Measurements from ENCODE around the gene PGLYRP2.
A peak's percentile ranks its signal among the peaks of the same experiment; 100 is the strongest.

Gene PGLYRP2

DNA sequence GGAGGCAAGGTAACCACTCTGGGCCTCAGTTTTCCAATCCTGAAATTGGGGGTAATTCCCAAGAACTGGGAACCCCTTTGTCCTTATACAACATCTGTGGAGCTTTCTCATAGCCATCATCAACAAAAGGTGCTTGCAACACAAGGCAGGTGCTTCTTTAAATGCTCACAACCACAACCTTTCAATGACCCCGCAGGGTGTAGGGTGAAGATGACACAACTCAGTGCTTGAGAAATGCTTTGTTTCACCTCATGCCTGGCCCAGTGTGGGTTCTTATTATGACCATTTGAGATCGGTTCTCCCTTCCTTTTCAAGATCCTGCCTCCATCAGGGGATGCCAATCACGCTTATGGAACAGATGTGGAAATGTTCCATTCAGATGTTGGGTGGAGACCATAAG is 38.0 kb downstream of the PGLYRP2 start:
- no peak for TF ChIP-seq POLR2AphosphoS5 (IDR thresholded peaks at IDR 0.05; ENCODE audit: low read depth, low read length)
- no peak for TF ChIP-seq TAF1 (IDR thresholded peaks at IDR 0.05; ENCODE audit: borderline replicate concordance, low read depth, low read length)
- TF ChIP-seq POLR2A (IDR thresholded peaks at IDR 0.05; ENCODE audit: low read depth, low read length), result no peak
- DNase-seq (ENCODE audit: insufficient read length) (no peak), FAIRE-seq (peak; percentile 88)

DNA sequence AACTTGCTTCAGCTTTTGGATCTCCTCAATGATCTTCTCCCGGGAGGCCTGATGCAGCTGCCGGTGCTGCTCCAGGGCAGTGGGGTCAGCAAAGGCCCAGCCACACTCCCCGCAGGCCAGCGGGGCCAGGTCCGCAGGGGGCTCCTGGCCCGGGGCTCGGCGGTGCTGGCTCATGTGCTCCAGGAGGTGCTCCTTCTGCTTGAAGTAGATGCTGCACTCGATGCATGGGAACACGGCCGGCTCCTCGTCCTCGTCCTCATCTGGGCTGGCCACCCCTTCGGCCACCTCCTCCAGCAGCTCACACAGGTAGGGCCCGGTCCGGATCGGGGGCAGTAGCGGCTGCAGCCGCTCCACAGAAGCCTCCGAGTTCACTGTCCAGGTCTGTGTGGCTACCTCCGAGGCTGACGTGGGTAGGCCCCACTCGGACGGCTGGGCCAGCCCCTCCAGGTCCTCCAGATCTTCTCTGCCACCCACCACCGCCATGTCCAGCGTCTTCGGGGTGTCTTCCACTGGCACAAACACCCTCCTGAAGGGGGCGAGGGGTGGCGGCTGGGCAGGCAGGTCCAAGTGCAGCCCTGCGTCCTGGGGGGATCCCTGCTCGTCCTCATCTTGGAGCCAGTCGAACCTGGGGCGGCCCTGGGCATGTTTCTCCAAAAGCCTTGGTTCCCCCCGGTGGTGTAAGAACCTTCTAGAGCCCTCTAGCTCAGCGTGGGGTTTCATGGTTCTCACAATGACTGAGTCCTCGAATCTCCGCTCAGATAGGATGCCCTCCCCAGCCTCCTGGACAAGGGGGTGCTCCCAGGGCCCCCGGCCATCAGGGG is 39.3 kb downstream of the PGLYRP2 start:
- no peak for DNase-seq (ENCODE audit: insufficient read length)
- FAIRE-seq, result no peak
- TF ChIP-seq TAF1 (IDR thresholded peaks at IDR 0.05; ENCODE audit: borderline replicate concordance, low read depth, low read length) (no peak), POLR2A (IDR thresholded peaks at IDR 0.05; ENCODE audit: low read depth, low read length) (no peak), POLR2AphosphoS5 (IDR thresholded peaks at IDR 0.05; ENCODE audit: low read depth, low read length) (no peak)

DNA sequence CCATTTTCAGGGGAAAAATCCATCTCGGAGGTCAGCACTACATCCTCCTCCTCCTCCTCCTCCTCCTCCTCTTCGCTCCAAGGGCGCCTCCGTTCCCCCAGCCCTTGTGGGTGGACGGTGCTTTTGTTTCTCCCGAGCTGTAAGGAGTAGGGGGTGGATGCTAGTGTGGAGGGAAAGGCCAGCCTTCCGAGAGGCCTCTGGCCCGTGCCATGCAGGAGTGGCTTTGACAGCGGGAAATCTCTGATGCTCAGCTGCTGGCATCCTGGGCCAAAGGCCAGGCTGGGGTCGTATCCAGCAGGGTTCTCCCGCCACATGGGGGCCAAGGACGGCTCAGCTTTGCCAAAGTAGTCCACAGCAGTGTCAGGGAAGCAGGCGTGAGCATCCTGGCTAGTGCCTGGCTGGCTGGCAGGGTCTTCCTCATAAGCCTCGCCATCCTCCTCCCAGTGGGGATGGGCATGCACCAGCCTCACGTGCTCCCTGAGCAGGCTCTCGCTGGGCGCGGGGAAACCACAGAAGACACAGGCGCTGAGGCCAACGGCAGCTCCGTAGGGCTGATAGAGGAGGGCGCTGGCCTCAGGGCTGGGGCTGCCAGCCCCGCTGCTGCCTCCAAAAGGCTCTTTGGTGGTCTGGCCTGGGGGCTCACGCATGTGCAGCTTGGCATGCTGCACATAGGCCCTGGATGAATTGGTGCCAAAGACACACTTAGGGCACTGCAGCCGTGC is 40.1 kb downstream of the PGLYRP2 start:
- FAIRE-seq, result no peak
- TF ChIP-seq POLR2A (IDR thresholded peaks at IDR 0.05; ENCODE audit: low read depth, low read length) (no peak), POLR2AphosphoS5 (IDR thresholded peaks at IDR 0.05; ENCODE audit: low read depth, low read length) (no peak), TAF1 (IDR thresholded peaks at IDR 0.05; ENCODE audit: borderline replicate concordance, low read depth, low read length) (no peak)
- DNase-seq (ENCODE audit: insufficient read length), result no peak

DNA sequence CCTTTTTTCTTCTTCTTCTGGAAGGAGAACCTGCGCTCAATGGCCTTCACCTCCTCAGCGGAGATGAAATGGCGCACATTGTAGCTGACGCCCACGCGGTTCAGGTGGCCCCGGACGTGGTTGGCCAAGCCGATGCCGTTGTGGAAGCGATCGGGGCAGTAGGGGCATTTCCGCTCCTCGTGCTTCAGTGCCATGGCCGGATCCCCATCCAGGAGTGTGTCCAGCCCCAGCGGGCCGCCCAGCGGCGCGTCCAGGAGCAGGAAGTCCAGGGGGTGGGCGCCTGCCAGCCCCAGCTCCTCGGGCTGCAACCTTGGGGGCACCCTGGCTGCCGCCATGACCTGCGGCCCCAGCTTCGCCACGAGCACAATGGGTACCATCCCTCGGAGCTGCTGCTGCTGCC is 40.7 kb downstream of the PGLYRP2 start:
- TF ChIP-seq POLR2AphosphoS5 (IDR thresholded peaks at IDR 0.05; ENCODE audit: low read depth, low read length), result no peak
- TF ChIP-seq TAF1 (IDR thresholded peaks at IDR 0.05; ENCODE audit: borderline replicate concordance, low read depth, low read length), result no peak
- no peak for TF ChIP-seq POLR2A (IDR thresholded peaks at IDR 0.05; ENCODE audit: low read depth, low read length)
- no peak for FAIRE-seq
- no peak for DNase-seq (ENCODE audit: insufficient read length)

GRCh38 chr19:15438124-15438496 is 41.2 kb downstream of the PGLYRP2 start:
- FAIRE-seq (no peak), DNase-seq (ENCODE audit: insufficient read length) (no peak)
- TF ChIP-seq TAF1 (IDR thresholded peaks at IDR 0.05; ENCODE audit: borderline replicate concordance, low read depth, low read length), result no peak
- TF ChIP-seq POLR2A (IDR thresholded peaks at IDR 0.05; ENCODE audit: low read depth, low read length), result no peak
- no peak for TF ChIP-seq POLR2AphosphoS5 (IDR thresholded peaks at IDR 0.05; ENCODE audit: low read depth, low read length)

- no peak for DNase-seq (ENCODE audit: insufficient read length)
- TF ChIP-seq TAF1 (IDR thresholded peaks at IDR 0.05; ENCODE audit: borderline replicate concordance, low read depth, low read length), result no peak
- TF ChIP-seq POLR2A (IDR thresholded peaks at IDR 0.05; ENCODE audit: low read depth, low read length), result no peak
- no peak for TF ChIP-seq POLR2AphosphoS5 (IDR thresholded peaks at IDR 0.05; ENCODE audit: low read depth, low read length)
- no peak for FAIRE-seq
Observed at GRCh38 chr19:15437355-15438123, 41.8 kb downstream of the PGLYRP2 start.

- DNase-seq (ENCODE audit: insufficient read length) (no peak), FAIRE-seq (no peak)
- no peak for TF ChIP-seq POLR2AphosphoS5 (IDR thresholded peaks at IDR 0.05; ENCODE audit: low read depth, low read length)
- TF ChIP-seq POLR2A (IDR thresholded peaks at IDR 0.05; ENCODE audit: low read depth, low read length), result no peak
Observed at GRCh38 chr19:15436826-15437110, 42.5 kb downstream of the PGLYRP2 start.

DNA sequence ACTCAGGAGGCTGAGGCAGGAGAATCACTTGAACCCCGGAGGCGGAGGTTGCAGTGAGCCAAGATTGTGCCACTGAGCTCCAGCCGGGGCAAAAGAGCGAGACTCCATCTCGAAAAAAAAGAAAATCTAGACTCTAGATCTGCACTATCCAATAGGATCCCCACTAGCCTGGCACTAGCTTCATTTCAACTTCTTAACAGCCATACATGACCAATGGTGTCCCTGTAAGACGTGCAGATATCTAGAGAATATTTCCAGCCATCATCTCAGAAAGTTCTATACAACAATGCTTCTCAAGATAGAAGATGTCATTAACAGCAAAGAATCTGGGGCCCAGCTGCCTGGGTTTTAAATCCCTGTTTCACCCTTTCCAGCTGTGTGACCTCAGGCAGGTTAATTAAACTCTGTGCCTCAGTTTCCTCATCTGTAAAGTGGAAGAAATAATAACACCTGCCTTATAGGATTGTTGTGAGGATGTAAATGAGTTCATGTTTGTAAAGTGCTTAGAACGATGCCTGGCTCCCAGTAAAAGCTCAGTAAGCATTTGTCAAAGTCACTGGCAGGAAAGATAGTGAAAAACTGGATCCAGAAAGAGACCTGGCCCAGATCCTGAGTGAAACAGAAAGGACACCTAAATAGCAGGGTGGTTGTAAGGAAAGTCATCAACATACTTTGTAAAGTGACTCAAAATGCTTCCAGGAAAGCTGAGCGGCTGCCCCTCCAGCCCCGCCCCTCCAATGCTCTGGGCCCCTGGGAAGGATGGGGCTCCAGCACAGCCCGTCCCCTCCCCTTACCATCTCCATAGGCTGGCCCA is 43.1 kb downstream of the PGLYRP2 start:
- no peak for TF ChIP-seq POLR2A (IDR thresholded peaks at IDR 0.05; ENCODE audit: low read depth, low read length)
- TF ChIP-seq POLR2AphosphoS5 (IDR thresholded peaks at IDR 0.05; ENCODE audit: low read depth, low read length), result no peak
- no peak for TF ChIP-seq TAF1 (IDR thresholded peaks at IDR 0.05; ENCODE audit: borderline replicate concordance, low read depth, low read length)
- FAIRE-seq, result no peak
- DNase-seq (ENCODE audit: insufficient read length), result no peak

DNA sequence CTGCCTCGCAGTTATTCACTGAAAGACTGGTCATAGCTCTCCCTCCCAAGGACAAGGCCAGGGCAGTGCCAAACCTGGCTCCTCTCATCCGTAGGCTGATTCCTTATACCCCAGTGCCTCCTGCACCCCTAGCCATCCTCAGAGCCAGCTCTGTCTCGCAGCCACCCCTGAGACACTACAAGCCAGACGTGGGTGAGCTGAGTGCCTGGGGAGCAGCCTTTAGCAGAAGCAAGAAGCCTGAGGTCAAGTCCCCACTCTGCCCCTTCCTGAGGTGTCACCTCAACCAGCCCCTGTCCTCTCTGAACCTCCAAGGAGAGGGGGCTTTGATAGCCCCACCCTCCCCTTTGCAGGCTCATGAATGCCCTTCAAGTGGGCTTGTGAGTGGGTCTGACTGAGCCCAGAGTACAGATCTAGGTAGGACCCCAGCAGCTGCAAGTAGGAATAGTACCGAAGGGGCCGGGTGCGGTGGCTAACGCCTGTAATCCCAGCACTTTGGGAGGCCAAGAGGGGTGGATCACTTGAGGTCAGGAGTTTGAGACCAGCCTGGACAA is 45.7 kb downstream of the PGLYRP2 start:
- TF ChIP-seq POLR2A (IDR thresholded peaks at IDR 0.05; ENCODE audit: low read depth, low read length) (no peak), POLR2AphosphoS5 (IDR thresholded peaks at IDR 0.05; ENCODE audit: low read depth, low read length) (no peak), TAF1 (IDR thresholded peaks at IDR 0.05; ENCODE audit: borderline replicate concordance, low read depth, low read length) (no peak)
- FAIRE-seq, result no peak
- DNase-seq (ENCODE audit: insufficient read length), result no peak

GRCh38 chr19:15432629-15433518 is 46.4 kb downstream of the PGLYRP2 start:
- DNase-seq (ENCODE audit: insufficient read length), result peak; percentile 99
- peak; percentile 97 for FAIRE-seq
- TF ChIP-seq POLR2AphosphoS5 (IDR thresholded peaks at IDR 0.05; ENCODE audit: low read depth, low read length) (0 out of 2 replicates have a peak, but pooled peaks have one; percentile 24), TAF1 (IDR thresholded peaks at IDR 0.05; ENCODE audit: borderline replicate concordance, low read depth, low read length) (peak; percentile 67; the same call in 1 of the 2 replicates), POLR2A (IDR thresholded peaks at IDR 0.05; ENCODE audit: low read depth, low read length) (peak; percentile 72; the same call in 1 of the 2 replicates)
